CD4-positive, alpha-beta T cell treated with Interleukin-4 for 1 hour (primary cell): Measurements from ENCODE around the gene SEMA3B.

Experiments
- DNase-seq, 2 donors: peaks; one replicate each; pipeline ENCODE4 v3.0.0-alpha.2; 2020 to 2022

The SEMA3B gene

GRCh38 chr3:50319181-50319893 is 50.4 kb downstream of the SEMA3B start:
- DNase-seq: no peak

- DNase-seq: no peak
Measured at GRCh38 chr3:50319894-50320625, 51.1 kb downstream of the SEMA3B start.

- DNase-seq: peak in 1 of 2 donors; percentile 54
Measured at GRCh38 chr3:50320853-50321335, 51.9 kb downstream of the SEMA3B start.

- peak; percentile 84 to 87 for DNase-seq
Measured at GRCh38 chr3:50321336-50322114, 52.6 kb downstream of the SEMA3B start.

GRCh38 chr3:50322115-50322385 is 53.1 kb downstream of the SEMA3B start:
- no peak for DNase-seq

GRCh38 chr3:50322386-50323091 is 53.6 kb downstream of the SEMA3B start, which contains the start of gene HYAL2:
Gene HYAL2 (minus strand): TSS chr3:50322745. CDS start chr3:50320489, 2,256 bp downstream.
- DNase-seq: no peak

GRCh38 chr3:50323092-50323600 is 54.2 kb downstream of the SEMA3B start:
- DNase-seq: no peak

- no peak for DNase-seq
Measured at GRCh38 chr3:50323614-50324199, 54.8 kb downstream of the SEMA3B start.

GRCh38 chr3:50324351-50325112 is 55.6 kb downstream of the SEMA3B start:
- DNase-seq: peak; percentile 68 to 70

- DNase-seq: no peak
Measured at GRCh38 chr3:50325113-50325480, 56.1 kb downstream of the SEMA3B start.

- DNase-seq: no peak
Measured at GRCh38 chr3:50325497-50326181, 56.7 kb downstream of the SEMA3B start.

- no peak for DNase-seq
Measured at GRCh38 chr3:50326182-50326541, 57.2 kb downstream of the SEMA3B start.

- DNase-seq: no peak
Measured at GRCh38 chr3:50327129-50327528, 58.2 kb downstream of the SEMA3B start.
